SH-SY5Y (cell line): ENCODE data around the gene OR51A7.

Source experiments
- GATA2 ChIP-seq: IDR thresholded peaks from 2 replicates; pipeline ENCODE4 v1.6.1; 2011; ENCODE audit warnings: mild to moderate bottlenecking, low read depth, low read length
- GATA3 ChIP-seq: IDR thresholded peaks from 2 replicates; pipeline ENCODE4 v1.6.1; 2011; ENCODE audit warnings: low read depth, mild to moderate bottlenecking, low read length, moderate library complexity

Gene OR51A7, protein sequence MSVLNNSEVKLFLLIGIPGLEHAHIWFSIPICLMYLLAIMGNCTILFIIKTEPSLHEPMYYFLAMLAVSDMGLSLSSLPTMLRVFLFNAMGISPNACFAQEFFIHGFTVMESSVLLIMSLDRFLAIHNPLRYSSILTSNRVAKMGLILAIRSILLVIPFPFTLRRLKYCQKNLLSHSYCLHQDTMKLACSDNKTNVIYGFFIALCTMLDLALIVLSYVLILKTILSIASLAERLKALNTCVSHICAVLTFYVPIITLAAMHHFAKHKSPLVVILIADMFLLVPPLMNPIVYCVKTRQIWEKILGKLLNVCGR

GRCh38 chr11:4903484-4903883 lies at the start of gene OR51A7:
OR51A7 (plus strand) TSS chr11:4903783; CDS start chr11:4907370, 3,587 bp downstream.
- TF ChIP-seq GATA3 (no peak), GATA2 (no peak)

GRCh38 chr11:4862447-4863236 lies 40.9 kb upstream of the OR51A7 start:
- TF ChIP-seq GATA2, result no peak
- no peak for TF ChIP-seq GATA3

DNA sequence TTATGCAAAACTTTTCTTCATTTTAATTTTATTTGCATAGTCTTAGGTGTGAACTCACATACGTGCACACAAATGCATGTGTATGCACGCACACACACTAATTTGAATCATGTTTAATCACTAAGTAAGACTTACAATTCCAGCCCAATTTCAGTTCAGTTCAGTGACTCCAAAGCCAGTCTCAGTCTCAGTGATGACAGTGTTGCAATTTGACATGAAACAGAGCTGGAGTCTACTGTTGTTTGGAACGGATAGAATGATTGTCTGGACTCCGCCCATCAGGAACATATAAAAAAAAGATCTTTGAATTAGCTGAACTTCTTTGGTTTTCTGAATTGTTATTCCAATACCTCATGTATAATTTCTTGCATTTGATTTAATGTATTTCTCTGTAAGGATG lies 39.7 kb upstream of the OR51A7 start:
- TF ChIP-seq GATA2 (no peak), GATA3 (no peak)

- TF ChIP-seq GATA2 (no peak), GATA3 (no peak)
Observed at GRCh38 chr11:4865855-4866254, 37.7 kb upstream of the OR51A7 start.

DNA sequence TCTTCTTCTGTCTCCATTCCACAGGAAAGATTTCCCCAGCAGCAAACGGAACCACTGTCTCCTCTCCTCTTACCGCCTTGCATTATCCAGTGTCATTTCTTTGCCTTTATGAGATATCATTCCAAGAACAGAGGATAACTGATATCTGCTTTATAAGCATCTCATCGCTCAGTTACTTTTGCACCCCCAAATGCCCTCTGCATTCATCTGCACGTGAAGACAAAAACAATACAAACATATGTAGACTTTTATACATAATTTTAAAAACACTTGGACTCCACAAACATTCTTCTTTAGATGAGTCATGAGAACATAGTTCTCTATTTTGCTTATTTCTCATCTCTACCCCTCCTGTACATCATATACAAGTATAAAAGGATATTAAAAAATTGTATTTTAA lies 22.4 kb upstream of the OR51A7 start:
- TF ChIP-seq GATA3 (no peak), GATA2 (no peak)

DNA sequence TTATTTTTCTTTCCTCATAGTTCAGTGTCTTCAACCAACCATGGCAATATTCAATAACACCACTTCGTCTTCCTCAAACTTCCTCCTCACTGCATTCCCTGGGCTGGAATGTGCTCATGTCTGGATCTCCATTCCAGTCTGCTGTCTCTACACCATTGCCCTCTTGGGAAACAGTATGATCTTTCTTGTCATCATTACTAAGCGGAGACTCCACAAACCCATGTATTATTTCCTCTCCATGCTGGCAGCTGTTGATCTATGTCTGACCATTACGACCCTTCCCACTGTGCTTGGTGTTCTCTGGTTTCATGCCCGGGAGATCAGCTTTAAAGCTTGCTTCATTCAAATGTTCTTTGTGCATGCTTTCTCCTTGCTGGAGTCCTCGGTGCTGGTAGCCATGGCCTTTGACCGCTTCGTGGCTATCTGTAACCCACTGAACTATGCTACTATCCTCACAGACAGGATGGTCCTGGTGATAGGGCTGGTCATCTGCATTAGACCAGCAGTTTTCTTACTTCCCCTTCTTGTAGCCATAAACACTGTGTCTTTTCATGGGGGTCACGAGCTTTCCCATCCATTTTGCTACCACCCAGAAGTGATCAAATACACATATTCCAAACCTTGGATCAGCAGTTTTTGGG lies 21.6 kb upstream of the OR51A7 start, which contains the start of gene OR51T1:
Gene OR51T1, plus strand, starts transcription at position 41 of the 641 bp plus-strand sequence. Its CDS starts 0 bp downstream, at position 41.
- TF ChIP-seq GATA3, result no peak
- TF ChIP-seq GATA2, result no peak

- TF ChIP-seq GATA2 (no peak), GATA3 (no peak)
Observed at GRCh38 chr11:4882543-4882942, 21.0 kb upstream of the OR51A7 start.

GRCh38 chr11:4884361-4884760 lies 19.2 kb upstream of the OR51A7 start:
- no peak for TF ChIP-seq GATA2
- no peak for TF ChIP-seq GATA3

DNA sequence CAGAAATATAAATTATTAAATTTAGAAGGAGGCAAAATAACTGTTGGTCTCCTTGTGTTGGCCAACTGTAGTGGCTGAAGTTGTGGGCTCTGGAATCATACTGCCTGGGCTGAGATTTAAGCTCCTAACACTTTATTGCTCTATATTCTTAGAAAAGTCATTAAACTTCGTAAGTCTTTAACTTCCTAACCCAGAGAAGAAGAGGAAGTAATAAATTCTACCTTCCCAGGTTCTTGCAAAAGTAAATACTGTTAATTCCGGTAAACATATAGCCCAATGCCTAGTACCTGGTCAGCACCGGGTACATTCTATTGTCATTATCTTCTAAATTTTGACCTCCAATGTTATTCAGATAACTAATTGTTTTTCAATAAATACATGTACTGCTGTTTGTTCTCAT lies 17.4 kb upstream of the OR51A7 start:
- no peak for TF ChIP-seq GATA3
- TF ChIP-seq GATA2, result no peak

GRCh38 chr11:4887591-4887990 lies 16.0 kb upstream of the OR51A7 start:
- TF ChIP-seq GATA3, result no peak
- no peak for TF ChIP-seq GATA2

- no peak for TF ChIP-seq GATA2
- TF ChIP-seq GATA3, result no peak
Observed at GRCh38 chr11:4890279-4890678, 13.3 kb upstream of the OR51A7 start.

DNA sequence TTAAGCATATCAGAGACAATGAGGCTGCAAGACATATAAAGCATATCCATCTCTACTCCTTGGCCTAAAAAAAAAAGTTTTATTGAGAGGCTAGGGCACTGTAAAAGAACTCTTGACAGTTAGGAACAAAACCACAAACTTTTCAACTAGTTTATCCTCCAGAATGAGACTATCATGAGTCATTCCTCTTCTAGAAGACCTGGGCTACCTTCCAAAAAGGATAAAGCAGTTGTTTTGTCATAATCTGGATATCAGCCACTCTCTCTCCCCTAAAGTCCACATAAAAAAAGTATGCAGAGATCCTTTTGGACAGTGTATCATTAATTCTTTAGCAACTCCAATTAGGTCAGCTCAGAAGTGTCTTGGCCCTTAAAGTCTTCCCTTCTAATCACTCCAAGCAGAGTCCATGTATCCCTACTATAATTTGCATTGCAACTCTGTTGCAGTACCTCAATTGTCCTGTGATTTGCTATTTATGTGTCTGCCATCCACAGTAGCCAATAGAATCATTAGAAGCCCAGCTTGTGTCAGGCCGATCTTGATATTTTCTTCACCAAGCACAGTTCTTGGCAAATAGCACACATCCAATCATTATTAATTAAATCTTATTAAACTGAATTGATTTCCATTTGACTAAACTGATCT lies 11.5 kb upstream of the OR51A7 start:
- TF ChIP-seq GATA3, result no peak
- no peak for TF ChIP-seq GATA2

DNA sequence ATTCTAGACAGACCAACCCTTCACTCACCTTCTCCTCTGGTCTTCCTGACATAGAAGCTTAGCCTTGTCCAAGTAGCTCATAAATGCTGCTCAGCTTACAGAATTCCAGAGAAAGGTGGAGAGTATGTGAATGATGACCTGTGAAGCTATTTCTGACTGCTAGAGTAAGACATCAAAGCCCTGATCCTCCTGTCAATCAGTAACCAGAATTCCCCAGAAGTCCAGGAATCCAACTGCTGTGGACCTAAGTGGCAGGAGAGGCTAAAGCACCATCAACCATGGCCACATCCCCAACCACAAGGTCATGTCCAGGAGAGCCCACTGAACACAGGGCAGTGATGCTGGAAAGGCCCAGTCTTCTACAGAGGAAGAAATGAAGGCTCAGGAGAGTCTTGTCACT lies 13.0 kb downstream of the OR51A7 start:
- TF ChIP-seq GATA3 (no peak), GATA2 (no peak)

DNA sequence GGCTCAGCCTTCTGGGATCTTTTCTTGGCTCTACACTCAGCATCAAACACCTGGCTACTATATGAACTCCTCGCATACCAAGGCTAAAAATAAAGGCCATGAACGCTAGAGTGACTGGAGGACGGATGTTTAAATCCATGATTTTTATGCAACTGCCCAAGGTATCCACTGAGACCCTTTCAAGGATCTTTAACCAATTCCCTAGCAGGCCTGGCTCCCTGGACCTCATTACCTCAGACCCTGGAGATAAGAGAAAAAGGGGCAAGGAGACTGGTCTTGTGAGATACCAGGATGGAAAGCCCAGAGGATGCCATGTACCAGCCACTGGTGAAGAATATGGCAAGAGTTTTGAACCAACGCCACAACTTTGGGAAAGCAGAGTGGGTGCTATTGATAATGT lies 15.7 kb downstream of the OR51A7 start, which contains the start of gene OR51G2:
Gene OR51G2, minus strand, starts transcription at position 101 of the 400 bp plus-strand sequence. CDS start 3,687 bp downstream, outside the sequence.
- TF ChIP-seq GATA2, result no peak
- no peak for TF ChIP-seq GATA3

DNA sequence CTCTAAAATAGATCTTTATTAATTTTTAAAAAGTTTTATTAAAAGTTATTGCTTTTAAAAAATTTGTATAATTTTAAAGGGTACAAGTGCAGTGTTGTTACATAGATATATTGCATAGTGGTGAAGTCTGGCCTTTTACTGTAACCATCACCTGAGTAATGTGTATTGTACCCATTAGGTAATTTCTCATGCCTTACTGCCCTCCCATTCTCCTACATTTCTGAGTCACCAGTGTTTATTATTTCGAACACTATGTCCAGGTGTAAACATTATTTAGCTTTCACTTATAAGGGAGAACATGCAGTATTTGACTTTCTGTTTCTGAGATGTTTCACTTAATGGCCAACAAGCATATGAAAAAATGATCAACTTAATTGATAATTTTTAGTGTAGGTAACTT lies 18.2 kb downstream of the OR51A7 start:
- TF ChIP-seq GATA2 (no peak), GATA3 (no peak)
